GM19467 (cell line): Measurements from ENCODE around the gene OR10K1.
"Not testable (repeated sequence)": the region's sequence is repeated elsewhere in the genome, so short reads cannot be mapped to it uniquely, and the experiment has no call there.

ENCODE experiments used
- ATAC-seq: cut with Tn5 transposase; IDR thresholded peaks from one replicate; pipeline ENCODE4 v1.9.1; 2021; ENCODE audit warnings: mild to moderate bottlenecking, moderate library complexity; ENCODE audit not compliant: unreplicated experiment

Gene OR10K1, protein sequence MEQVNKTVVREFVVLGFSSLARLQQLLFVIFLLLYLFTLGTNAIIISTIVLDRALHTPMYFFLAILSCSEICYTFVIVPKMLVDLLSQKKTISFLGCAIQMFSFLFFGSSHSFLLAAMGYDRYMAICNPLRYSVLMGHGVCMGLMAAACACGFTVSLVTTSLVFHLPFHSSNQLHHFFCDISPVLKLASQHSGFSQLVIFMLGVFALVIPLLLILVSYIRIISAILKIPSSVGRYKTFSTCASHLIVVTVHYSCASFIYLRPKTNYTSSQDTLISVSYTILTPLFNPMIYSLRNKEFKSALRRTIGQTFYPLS

GRCh38 chr1:158461534-158461933, at the start of gene OR10K1:
OR10K1 (plus strand) TSS chr1:158461834; CDS start chr1:158465562, 3,728 bp downstream.
- no peak for ATAC-seq

DNA sequence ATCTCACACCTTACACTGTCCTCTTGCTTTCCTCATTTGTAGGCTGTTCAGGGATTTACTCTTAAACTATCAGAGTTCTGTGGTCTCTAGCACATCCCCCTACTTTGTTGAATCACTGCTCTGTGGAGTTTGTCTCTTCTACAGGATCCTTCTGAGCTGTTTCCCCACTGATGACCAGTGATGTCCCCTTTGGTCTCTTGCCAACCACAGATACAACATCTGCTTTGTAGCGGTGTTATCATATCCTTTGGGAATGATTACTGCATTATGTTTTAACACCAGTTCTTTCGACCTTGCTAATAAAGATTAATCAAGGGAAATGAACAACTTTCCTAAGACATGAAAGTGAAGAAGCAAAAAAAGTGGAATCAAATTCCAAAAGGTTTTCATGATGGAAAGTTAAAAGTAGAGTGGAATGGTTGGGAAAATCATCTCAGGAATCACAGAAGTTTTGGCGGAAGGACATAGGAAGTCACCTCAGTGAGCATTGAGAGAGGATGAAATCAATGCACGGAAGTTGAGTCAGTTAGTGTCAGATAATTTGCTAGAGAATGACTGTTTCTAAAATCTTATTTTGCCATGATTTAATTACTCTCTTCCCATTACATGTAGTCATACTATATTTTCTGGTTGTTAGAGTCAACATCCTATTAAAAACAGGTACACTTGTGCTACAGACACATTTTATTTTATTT, 46.8 kb upstream of the OR10K1 start:
- ATAC-seq = no peak

DNA sequence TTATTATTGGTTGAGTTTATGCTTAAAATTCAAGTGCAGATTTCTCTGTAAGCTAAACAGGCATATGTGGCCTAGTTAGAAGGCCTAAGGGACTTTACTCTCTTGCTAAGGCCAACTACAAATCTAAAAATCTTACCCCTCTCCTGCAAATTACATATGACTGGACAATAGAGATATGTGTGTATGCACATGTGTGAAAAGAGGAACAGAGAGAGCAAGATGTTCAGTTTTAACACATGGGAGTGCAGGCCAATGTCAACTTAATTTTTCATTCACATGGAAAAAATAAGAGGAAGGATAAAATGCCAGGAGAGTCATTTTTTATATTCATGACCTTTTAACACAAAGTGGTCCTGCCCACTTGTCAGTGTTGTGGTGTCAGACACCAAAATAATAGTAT, 44.0 kb upstream of the OR10K1 start:
- ATAC-seq = no peak

GRCh38 chr1:158422212-158422611, 39.4 kb upstream of the OR10K1 start:
- ATAC-seq = no peak

GRCh38 chr1:158425027-158425426, 36.6 kb upstream of the OR10K1 start:
- no peak for ATAC-seq

DNA sequence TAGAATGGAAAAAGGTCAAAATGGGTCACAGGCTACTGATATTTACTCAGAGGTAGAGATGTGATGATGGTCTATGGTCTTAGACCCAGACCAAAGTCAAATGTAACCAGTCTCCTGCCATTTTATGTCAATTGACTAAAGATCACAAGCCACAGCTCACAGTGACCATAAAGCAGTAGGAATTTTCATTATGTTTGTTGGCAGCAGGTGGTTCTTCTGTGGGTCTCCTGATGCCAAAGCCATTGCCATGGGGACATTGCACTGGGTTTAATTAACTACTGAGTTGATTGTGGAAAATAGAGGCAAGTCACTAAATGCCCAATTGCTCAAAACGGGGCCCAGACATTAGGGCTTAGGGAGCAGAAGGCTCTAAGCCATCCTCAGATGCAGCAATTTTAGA, 35.5 kb upstream of the OR10K1 start, which contains the start of gene OR10K2:
OR10K2 (minus strand) TSS at position 101 of the 400 bp plus-strand sequence. CDS start 5,371 bp downstream, outside the sequence.
- ATAC-seq = no peak

- not testable (repeated sequence) for ATAC-seq
Observed at GRCh38 chr1:158430163-158430562, 31.5 kb upstream of the OR10K1 start.

DNA sequence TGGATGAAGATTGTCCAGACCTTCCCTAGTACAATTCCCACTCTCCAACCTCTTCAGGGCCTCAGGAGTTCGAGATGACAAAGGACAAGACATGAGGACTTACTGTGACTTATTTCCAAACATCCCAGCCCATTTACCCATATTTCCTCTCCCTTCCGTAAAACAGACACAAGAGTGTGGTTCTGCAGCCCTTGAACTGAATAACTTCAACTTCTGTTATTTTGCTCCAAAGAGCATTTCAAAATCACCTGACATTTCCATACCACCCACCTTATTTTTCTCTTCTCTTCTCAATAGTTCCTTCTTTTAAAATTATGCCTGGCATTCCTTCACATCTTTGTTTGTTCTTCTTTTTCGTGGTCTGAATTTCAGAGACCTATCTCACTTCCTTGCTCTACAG, 26.9 kb upstream of the OR10K1 start:
- ATAC-seq = no peak

- no peak for ATAC-seq
Observed at GRCh38 chr1:158445376-158445775, 16.3 kb upstream of the OR10K1 start.

GRCh38 chr1:158454537-158454936, 7.1 kb upstream of the OR10K1 start:
- no peak for ATAC-seq

DNA sequence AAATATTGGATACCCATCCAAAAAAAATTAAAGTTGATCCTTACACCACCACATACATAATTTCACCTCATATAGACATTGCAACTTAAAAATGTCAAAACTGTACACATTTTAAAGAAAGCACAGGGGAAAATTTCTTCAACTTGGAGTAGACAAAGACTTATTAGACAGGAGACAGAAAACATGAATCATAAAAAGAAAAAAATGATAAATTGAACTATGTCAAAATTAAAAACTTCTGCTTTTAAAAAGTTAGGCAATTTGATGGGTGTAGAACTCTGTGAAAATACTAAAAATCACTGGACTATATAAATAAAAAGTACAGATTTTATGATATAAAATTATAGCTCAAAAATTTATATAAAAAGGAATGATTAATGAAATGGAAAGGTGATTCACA, 4.4 kb upstream of the OR10K1 start:
- no peak for ATAC-seq

DNA sequence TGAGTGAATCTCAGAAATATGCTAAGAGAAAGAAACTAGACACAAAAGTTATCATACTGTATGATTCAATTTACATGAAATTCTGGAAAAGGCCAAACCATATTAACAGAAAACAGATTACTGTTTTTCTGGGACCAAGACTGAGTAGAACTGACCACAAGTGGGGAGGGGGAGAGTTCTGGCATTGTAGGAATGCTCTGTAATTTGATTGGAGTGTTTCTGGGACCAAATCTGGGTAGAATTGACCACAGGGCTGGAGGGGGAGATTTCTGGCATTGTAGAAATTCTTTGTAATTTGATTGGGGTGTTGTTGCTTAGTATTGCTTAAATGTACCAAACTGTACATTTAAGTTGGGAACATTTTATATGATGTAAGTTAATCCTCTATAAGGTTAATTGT, 3.4 kb upstream of the OR10K1 start:
- no peak for ATAC-seq

- no peak for ATAC-seq
Observed at GRCh38 chr1:158471920-158472319, 10.3 kb downstream of the OR10K1 start, which contains the start of gene OR10R2. OR10R2 (plus strand) TSS chr1:158472220; CDS start chr1:158472326, 106 bp downstream.

- ATAC-seq = no peak
Observed at GRCh38 chr1:158485455-158485854, 23.8 kb downstream of the OR10K1 start.

DNA sequence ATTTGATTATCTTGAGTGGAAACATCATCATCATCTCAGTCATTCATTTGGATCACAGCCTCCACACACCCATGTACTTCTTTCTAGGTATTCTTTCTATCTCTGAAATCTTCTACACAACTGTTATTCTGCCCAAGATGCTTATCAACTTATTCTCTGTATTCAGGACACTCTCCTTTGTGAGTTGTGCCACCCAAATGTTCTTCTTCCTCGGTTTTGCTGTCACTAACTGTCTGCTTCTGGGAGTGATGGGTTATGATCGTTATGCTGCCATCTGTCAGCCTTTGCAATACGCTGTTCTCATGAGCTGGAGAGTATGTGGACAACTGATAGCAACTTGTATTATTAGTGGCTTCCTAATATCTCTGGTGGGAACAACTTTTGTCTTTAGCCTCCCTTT, 29.7 kb downstream of the OR10K1 start:
- no peak for ATAC-seq

DNA sequence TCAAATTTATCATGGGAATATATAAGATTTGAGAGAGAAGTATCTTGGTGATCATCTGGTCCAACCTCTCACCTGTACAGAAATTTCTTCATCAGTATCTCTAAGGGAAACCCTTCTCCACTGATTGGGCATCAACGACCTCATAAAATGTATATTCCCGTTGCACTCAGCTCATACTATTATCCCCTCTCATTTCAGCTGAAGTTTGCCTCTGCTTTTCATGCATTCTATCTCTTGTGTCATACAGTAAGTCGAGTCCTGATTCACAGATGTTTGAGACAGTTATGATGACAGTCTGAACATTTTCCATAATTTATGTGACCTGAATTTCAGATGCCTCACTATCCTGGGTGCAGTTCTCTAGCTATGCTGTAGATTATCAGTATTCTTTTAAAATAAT, 31.4 kb downstream of the OR10K1 start:
- ATAC-seq = no peak

DNA sequence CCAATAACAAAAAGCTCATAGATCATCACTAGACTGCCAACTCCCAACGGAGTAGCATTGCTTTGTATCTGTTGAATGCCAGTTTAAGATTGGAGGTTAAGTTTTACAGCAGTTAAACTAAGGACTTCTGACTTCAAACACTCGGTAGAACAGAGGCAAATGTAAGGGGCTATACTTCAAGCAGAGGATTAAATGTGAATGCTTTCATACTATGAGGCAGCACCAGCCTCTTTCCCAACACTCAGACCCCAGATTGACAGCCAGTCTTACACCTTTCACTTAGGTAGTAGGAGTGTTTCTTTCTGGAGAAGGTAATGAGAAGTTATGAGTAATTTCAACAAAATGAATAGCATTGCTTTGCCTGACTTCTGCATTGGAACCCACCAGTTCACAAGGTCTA, 33.2 kb downstream of the OR10K1 start:
- no peak for ATAC-seq

DNA sequence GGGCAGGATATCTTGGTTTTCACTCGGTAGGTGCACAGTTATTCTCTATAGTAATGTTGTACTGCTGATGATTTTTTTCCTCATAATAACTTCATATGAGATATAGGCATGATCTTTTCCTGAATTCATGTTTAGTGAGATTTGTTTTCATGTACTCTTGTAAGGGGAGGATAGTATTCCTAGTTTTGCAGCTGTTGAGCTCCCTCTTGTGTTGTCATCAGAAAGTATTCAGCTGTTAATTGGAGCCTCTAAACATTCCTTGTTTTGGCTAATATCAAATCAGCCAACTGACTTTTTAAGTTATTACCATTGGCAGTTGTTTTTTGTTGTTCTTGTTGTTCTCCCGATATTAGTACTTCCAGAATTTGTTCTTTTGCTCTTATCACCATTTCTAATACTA, 34.7 kb downstream of the OR10K1 start:
- no peak for ATAC-seq

GRCh38 chr1:158506369-158506987, 44.8 kb downstream of the OR10K1 start:
- ATAC-seq = no peak

GRCh38 chr1:158507511-158507910, 45.9 kb downstream of the OR10K1 start:
- ATAC-seq = no peak

- ATAC-seq = no peak
Observed at GRCh38 chr1:158509471-158510156, 48.0 kb downstream of the OR10K1 start.
